HG03025 (cell line): ENCODE data around the gene NBEA.
"Not testable (repeated sequence)": the region's sequence is repeated elsewhere in the genome, so short reads cannot be mapped to it uniquely, and the experiment has no call there.

Experiments
- ATAC-seq: cut with Tn5 transposase; IDR thresholded peaks from one replicate; pipeline ENCODE4 v1.9.1; 2021; ENCODE audit warnings: mild to moderate bottlenecking, moderate library complexity; ENCODE audit not compliant: unreplicated experiment, low FRiP score

Gene NBEA

GRCh38 chr13:34951528-34951927, 9.5 kb downstream of the NBEA start:
- no peak for ATAC-seq

- no peak for ATAC-seq
Observed at GRCh38 chr13:34959489-34959888, 17.4 kb downstream of the NBEA start.

- no peak for ATAC-seq
Observed at GRCh38 chr13:34964558-34964957, 22.5 kb downstream of the NBEA start.

GRCh38 chr13:34967851-34968562, 25.9 kb downstream of the NBEA start:
- ATAC-seq = no peak

- ATAC-seq = not testable (repeated sequence)
Observed at GRCh38 chr13:34969539-34969938, 27.5 kb downstream of the NBEA start.

- ATAC-seq = no peak
Observed at GRCh38 chr13:34970961-34971360, 28.9 kb downstream of the NBEA start.

GRCh38 chr13:34971473-34971872, 29.4 kb downstream of the NBEA start:
- no peak for ATAC-seq

GRCh38 chr13:34985199-34985598, 43.1 kb downstream of the NBEA start:
- ATAC-seq = not testable (repeated sequence)

- no peak for ATAC-seq
Observed at GRCh38 chr13:34988330-34988791, 46.3 kb downstream of the NBEA start.

- no peak for ATAC-seq
Observed at GRCh38 chr13:34990399-34991214, 48.5 kb downstream of the NBEA start.

- ATAC-seq = no peak
Observed at GRCh38 chr13:34993470-34993869, 51.4 kb downstream of the NBEA start.

GRCh38 chr13:35003734-35004133, 61.7 kb downstream of the NBEA start:
- ATAC-seq = not testable (repeated sequence)

- no peak for ATAC-seq
Observed at GRCh38 chr13:35005051-35005450, 63.0 kb downstream of the NBEA start.

- ATAC-seq = no peak
Observed at GRCh38 chr13:35014606-35015213, 72.6 kb downstream of the NBEA start.

- no peak for ATAC-seq
Observed at GRCh38 chr13:35016362-35017112, 74.5 kb downstream of the NBEA start.

GRCh38 chr13:35025314-35025713, 83.2 kb downstream of the NBEA start:
- ATAC-seq = no peak

- ATAC-seq = no peak
Observed at GRCh38 chr13:35028338-35028867, 86.3 kb downstream of the NBEA start.

- ATAC-seq = no peak
Observed at GRCh38 chr13:35039012-35039411, 96.9 kb downstream of the NBEA start.

GRCh38 chr13:35046587-35046986, 104.5 kb downstream of the NBEA start:
- no peak for ATAC-seq

GRCh38 chr13:35055705-35056104, 113.6 kb downstream of the NBEA start:
- ATAC-seq = no peak
